Astrocyte (in vitro differentiated cells and primary cell): Measurements from ENCODE around the gene RAD52. TPM values are rescaled to one million over a fixed set of nuclear protein-coding genes. Genes with fewer than 3 reads are reported as not detected.

Source experiments
- DNase-seq: peaks from one replicate; pipeline ENCODE4 v3.0.0-alpha.2; 2010; ENCODE audit warnings: low read depth
- FAIRE-seq: peaks from 2 replicates; lab custom pipeline; 2011; peaks lifted over from hg19 to GRCh38; lab: Jason Lieb, UNC
- H2AFZ ChIP-seq: 2 replicates; pipeline ENCODE4 v1.6.0; 2012; ENCODE audit warnings: low read depth, low read length, inconsistent platforms
- H3K27ac ChIP-seq: 2 replicates; pipeline ENCODE4 v1.5.1; 2011; ENCODE audit warnings: low read depth, low read length, inconsistent platforms
- H3K27me3 ChIP-seq: 2 replicates; pipeline ENCODE4 v1.6.0; 2011; ENCODE audit warnings: low read length, inconsistent platforms; ENCODE audit not compliant: insufficient read depth
- H3K36me3 ChIP-seq: 2 replicates; pipeline ENCODE4 v1.5.1; 2011; ENCODE audit warnings: low read length, inconsistent platforms; ENCODE audit not compliant: insufficient read depth
- H3K4me1 ChIP-seq: 2 replicates; pipeline ENCODE4 v1.5.1; 2011; ENCODE audit warnings: low read length, inconsistent platforms; ENCODE audit not compliant: insufficient read depth
- H3K4me2 ChIP-seq: 2 replicates; pipeline ENCODE4 v1.6.0; 2012; ENCODE audit warnings: low read length, inconsistent platforms
- H3K4me3 ChIP-seq: 2 replicates; pipeline ENCODE4 v1.5.1; 2011; ENCODE audit warnings: low read depth, mild to moderate bottlenecking, low read length, inconsistent platforms; ENCODE audit not compliant: insufficient read depth
- H3K79me2 ChIP-seq: 2 replicates; pipeline ENCODE4 v1.6.0; 2012; ENCODE audit warnings: mild to moderate bottlenecking, low read length, inconsistent platforms; ENCODE audit not compliant: insufficient read depth
- H3K9ac ChIP-seq: 2 replicates; pipeline ENCODE4 v1.6.0; 2012; ENCODE audit warnings: mild to moderate bottlenecking, low read length, inconsistent platforms
- H3K9me3 ChIP-seq: 2 replicates; pipeline ENCODE4 v1.5.1; 2012; ENCODE audit warnings: low read depth, mild to moderate bottlenecking, low read length, inconsistent platforms; ENCODE audit not compliant: insufficient read depth
- H4K20me1 ChIP-seq: 2 replicates; pipeline ENCODE4 v1.6.0; 2012; ENCODE audit warnings: low read length, inconsistent platforms; ENCODE audit not compliant: insufficient read depth
- H3K27ac Mint-ChIP-seq: one replicate; pipeline ENCODE4 v1.8.0; 2021; ENCODE audit warnings: mild to moderate bottlenecking, mixed read lengths; ENCODE audit not compliant: unreplicated experiment
- H3K27me3 Mint-ChIP-seq: one replicate; pipeline ENCODE4 v1.8.0; 2021; ENCODE audit warnings: low read depth, mixed read lengths; ENCODE audit not compliant: unreplicated experiment
- H3K36me3 Mint-ChIP-seq: one replicate; pipeline ENCODE4 v1.8.0; 2021; ENCODE audit warnings: low read depth, mixed read lengths; ENCODE audit not compliant: unreplicated experiment
- H3K4me1 Mint-ChIP-seq: one replicate; pipeline ENCODE4 v1.8.0; 2021; ENCODE audit warnings: low read depth, mixed read lengths; ENCODE audit not compliant: unreplicated experiment
- H3K4me3 Mint-ChIP-seq: one replicate; pipeline ENCODE4 v1.8.0; 2021; ENCODE audit warnings: mild to moderate bottlenecking, moderate library complexity, mixed read lengths; ENCODE audit not compliant: unreplicated experiment
- H3K9me3 Mint-ChIP-seq: one replicate; pipeline ENCODE4 v1.8.0; 2021; ENCODE audit warnings: mild to moderate bottlenecking, mixed read lengths; ENCODE audit not compliant: unreplicated experiment
- EZH2 ChIP-seq: IDR thresholded peaks from 2 replicates; pipeline ENCODE4 v1.6.1; 2012; ENCODE audit warnings: mild to moderate bottlenecking, low read length, inconsistent platforms; ENCODE audit not compliant: insufficient read depth
- total RNA-seq: library from RNA; stranded (reverse); gene quantifications from 2 replicates; pipeline ENCODE4 v1.2.1, GENCODE V29; 2021
- TF ChIP-seq, protein P1 (sequence below): IDR thresholded peaks from 2 replicates; pipeline ENCODE4 v1.5.1; 2011; ENCODE audit warnings: low read depth, mild to moderate bottlenecking, inconsistent platforms, low read length, moderate library complexity; ENCODE audit not compliant: insufficient read depth

The RAD52 gene
- total RNA-seq, 1 donor from 2014 or later, result 11.7 TPM

DNA sequence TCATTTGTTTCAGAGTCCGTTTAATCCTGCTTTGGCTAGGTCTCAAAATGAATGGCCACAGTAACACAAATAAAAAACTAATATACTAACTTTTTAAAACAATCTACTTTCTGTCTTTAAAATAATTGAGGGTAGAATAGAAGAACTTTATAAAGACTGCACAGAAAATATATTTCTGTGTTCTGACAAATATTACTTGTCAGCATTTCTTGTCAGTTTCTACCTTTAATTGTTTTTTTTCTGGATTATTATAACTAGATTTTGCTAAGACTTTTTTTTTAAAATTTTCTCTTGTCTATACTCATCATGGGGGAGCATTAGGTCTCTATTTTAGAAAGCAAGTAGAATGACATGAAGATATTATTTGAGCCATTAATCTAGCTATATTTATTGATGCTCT is 86.2 kb downstream of the RAD52 start:
- H3K36me3 Mint-ChIP-seq, result peaks cover 9% of the 10 kb centered on the region
- no peaks in the 10 kb centered on the region for H3K9me3 ChIP-seq
- no peaks in the 10 kb centered on the region for H3K79me2 ChIP-seq
- FAIRE-seq, result no peak
- no peaks in the 10 kb centered on the region for H3K4me1 ChIP-seq
- H3K9ac ChIP-seq, result no peak overlapping the region
- H3K9me3 Mint-ChIP-seq, result no peaks in the 10 kb centered on the region
- H3K27me3 ChIP-seq, result no peaks in the 10 kb centered on the region
- no peaks in the 10 kb centered on the region for H3K27me3 Mint-ChIP-seq
- no peak for DNase-seq
- H3K27ac ChIP-seq, result no peak overlapping the region
- peaks cover 44% of the 10 kb centered on the region for H3K36me3 ChIP-seq
- no peaks in the 10 kb centered on the region for H4K20me1 ChIP-seq
- no peak overlapping the region for H2AFZ ChIP-seq
- no peaks in the 10 kb centered on the region for H3K4me1 Mint-ChIP-seq
- H3K27ac Mint-ChIP-seq, result no peak overlapping the region
- no peak overlapping the region for H3K4me2 ChIP-seq
- no peak overlapping the region for H3K4me3 ChIP-seq
- no peak overlapping the region for H3K4me3 Mint-ChIP-seq
- no peak for TF ChIP-seq EZH2
- TF ChIP-seq, protein P1, sequence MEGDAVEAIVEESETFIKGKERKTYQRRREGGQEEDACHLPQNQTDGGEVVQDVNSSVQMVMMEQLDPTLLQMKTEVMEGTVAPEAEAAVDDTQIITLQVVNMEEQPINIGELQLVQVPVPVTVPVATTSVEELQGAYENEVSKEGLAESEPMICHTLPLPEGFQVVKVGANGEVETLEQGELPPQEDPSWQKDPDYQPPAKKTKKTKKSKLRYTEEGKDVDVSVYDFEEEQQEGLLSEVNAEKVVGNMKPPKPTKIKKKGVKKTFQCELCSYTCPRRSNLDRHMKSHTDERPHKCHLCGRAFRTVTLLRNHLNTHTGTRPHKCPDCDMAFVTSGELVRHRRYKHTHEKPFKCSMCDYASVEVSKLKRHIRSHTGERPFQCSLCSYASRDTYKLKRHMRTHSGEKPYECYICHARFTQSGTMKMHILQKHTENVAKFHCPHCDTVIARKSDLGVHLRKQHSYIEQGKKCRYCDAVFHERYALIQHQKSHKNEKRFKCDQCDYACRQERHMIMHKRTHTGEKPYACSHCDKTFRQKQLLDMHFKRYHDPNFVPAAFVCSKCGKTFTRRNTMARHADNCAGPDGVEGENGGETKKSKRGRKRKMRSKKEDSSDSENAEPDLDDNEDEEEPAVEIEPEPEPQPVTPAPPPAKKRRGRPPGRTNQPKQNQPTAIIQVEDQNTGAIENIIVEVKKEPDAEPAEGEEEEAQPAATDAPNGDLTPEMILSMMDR, result no peak

DNA sequence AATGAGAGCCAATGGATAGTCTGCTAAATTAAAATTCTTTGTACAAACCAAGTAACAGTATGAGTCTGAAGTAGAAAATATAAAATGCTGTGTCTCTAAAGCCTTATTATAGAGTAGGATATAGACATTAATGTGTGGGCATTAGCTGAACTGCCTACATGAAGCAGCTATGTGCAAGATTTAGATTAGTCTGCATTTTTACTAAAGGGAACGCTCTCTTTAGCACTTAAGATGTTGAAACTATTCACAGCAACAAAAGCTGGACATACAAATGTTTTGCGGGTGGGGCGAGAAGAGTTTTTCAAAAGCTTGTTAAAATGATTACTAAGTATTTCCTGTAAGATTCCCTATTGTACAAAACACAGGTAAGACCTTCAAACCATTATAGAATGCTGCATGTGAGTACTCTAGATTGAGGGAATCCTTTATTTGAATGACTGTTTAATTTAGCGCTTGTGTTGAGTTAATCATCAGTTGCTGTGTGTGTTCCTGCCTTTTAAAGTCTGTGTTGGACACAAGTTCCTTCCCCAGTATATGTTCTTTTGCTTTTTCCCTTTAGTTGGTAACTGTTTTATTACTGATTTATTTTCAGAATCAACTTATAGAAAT is 87.1 kb downstream of the RAD52 start:
- FAIRE-seq (no peak), DNase-seq (no peak)
- H3K9me3 ChIP-seq, result no peaks in the 10 kb centered on the region
- H3K4me3 ChIP-seq, result no peak overlapping the region
- no peak for TF ChIP-seq EZH2
- TF ChIP-seq, protein P1, result no peak
- peaks cover 5% of the 10 kb centered on the region for H3K4me1 ChIP-seq
- peaks cover 5% of the 10 kb centered on the region for H3K4me1 Mint-ChIP-seq
- H2AFZ ChIP-seq, result no peak overlapping the region
- H3K36me3 Mint-ChIP-seq, result peaks cover 7% of the 10 kb centered on the region
- H3K27me3 Mint-ChIP-seq, result no peaks in the 10 kb centered on the region
- no peaks in the 10 kb centered on the region for H3K27me3 ChIP-seq
- H4K20me1 ChIP-seq, result no peaks in the 10 kb centered on the region
- no peaks in the 10 kb centered on the region for H3K9me3 Mint-ChIP-seq
- no peak overlapping the region for H3K27ac Mint-ChIP-seq
- H3K4me3 Mint-ChIP-seq, result no peak overlapping the region
- H3K9ac ChIP-seq, result no peak overlapping the region
- peaks cover 36% of the 10 kb centered on the region for H3K36me3 ChIP-seq
- H3K27ac ChIP-seq, result no peak overlapping the region
- no peaks in the 10 kb centered on the region for H3K79me2 ChIP-seq
- no peak overlapping the region for H3K4me2 ChIP-seq

Other genes with a start within 250 kb of the RAD52 start
- 157 and 179 TPM in 2 replicates for gene WNK1, start 197.1 kb downstream of the RAD52 start, total RNA-seq
- 60.2 and 67.1 TPM in 2 replicates for gene ERC1, start 41.5 kb upstream of the RAD52 start, total RNA-seq